DND-41 (cell line): ENCODE results near the gene VPREB3.

Source experiments
- EZH2 ChIP-seq: IDR thresholded peaks from 3 replicates; pipeline ENCODE4 v1.6.1; 2012; ENCODE audit warnings: borderline replicate concordance, low read depth, mild to moderate bottlenecking, moderate library complexity, low read length, inconsistent platforms; ENCODE audit not compliant: severe bottlenecking
- TF ChIP-seq, protein P1 (sequence below): IDR thresholded peaks from 2 replicates; pipeline ENCODE4 v1.5.1; 2012; ENCODE audit warnings: borderline replicate concordance, low read length, moderate library complexity, mild to moderate bottlenecking; ENCODE audit not compliant: poor library complexity, severe bottlenecking; ENCODE audit errors: extremely low read depth

- TF ChIP-seq, protein P1, sequence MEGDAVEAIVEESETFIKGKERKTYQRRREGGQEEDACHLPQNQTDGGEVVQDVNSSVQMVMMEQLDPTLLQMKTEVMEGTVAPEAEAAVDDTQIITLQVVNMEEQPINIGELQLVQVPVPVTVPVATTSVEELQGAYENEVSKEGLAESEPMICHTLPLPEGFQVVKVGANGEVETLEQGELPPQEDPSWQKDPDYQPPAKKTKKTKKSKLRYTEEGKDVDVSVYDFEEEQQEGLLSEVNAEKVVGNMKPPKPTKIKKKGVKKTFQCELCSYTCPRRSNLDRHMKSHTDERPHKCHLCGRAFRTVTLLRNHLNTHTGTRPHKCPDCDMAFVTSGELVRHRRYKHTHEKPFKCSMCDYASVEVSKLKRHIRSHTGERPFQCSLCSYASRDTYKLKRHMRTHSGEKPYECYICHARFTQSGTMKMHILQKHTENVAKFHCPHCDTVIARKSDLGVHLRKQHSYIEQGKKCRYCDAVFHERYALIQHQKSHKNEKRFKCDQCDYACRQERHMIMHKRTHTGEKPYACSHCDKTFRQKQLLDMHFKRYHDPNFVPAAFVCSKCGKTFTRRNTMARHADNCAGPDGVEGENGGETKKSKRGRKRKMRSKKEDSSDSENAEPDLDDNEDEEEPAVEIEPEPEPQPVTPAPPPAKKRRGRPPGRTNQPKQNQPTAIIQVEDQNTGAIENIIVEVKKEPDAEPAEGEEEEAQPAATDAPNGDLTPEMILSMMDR: no peak
- TF ChIP-seq EZH2: no peak
These were observed 40.3 kb downstream of the VPREB3 start for GRCh38 chr22:23713696-23714595.
